Breast epithelium (tissue), 4 donors: ENCODE measurements around the gene CLEC17A. TPM values are rescaled to one million over a fixed set of nuclear protein-coding genes. Genes with fewer than 3 reads are reported as not detected.
A peak's percentile ranks its signal among the peaks of the same experiment; 100 is the strongest.
"Not testable (repeated sequence)": the region's sequence is repeated elsewhere in the genome, so short reads cannot be mapped to it uniquely, and the experiment has no call there.

ENCODE experiments used
- DNase-seq, 2 donors: peaks; one replicate each; pipeline ENCODE4 v3.0.0-alpha.2; 2019; ENCODE audit warnings: low spot score in 2 of 2
- H3K27ac ChIP-seq, 2 donors: fragments of 200-600 bp; sonication (generic) in 1 of 2; one replicate each; pipeline ENCODE4 v1.5.1; 2016 to 2019; ENCODE audit warnings: mild to moderate bottlenecking in 1 of 2
- H3K27me3 ChIP-seq, 2 donors: fragments of 200-600 bp; sonication (generic) in 1 of 2; one replicate each; pipeline versions ENCODE4 v1.5.1 to v1.6.0; 2017 to 2019; ENCODE audit warnings: control low read depth in 1 of 2, mild to moderate bottlenecking in 1 of 2
- H3K36me3 ChIP-seq: fragments of 200-600 bp; one replicate; pipeline ENCODE4 v1.5.1; 2019
- H3K4me1 ChIP-seq, 2 donors: fragments of 200-600 bp; sonication (generic); one replicate each; pipeline ENCODE4 v1.5.1; 2016 to 2019; ENCODE audit warnings: control low read depth in 1 of 2
- H3K4me3 ChIP-seq, 3 donors: fragments of 200-600 bp; sonication (generic); 1 replicate in 2 of 3; 2 replicates in 1 of 3; pipeline ENCODE4 v1.5.1; 2016 to 2019; ENCODE audit warnings: mild to moderate bottlenecking in 3 of 3, moderate library complexity in 2 of 3
- H3K9me3 ChIP-seq, 2 donors: fragments of 200-600 bp; sonication (generic) in 1 of 2; one replicate each; pipeline ENCODE4 v1.5.1; 2016 to 2019; ENCODE audit warnings: control low read depth in 1 of 2
- POLR2A ChIP-seq: fragments of 450-650 bp; IDR thresholded peaks from one replicate; pipeline ENCODE4 v1.6.1; 2016; ENCODE audit warnings: antibody characterized with exemption, mild to moderate bottlenecking, moderate library complexity
- POLR2AphosphoS5 ChIP-seq, 3 donors: sonication (generic); formaldehyde crosslinking; IDR thresholded peaks; one replicate each; pipeline ENCODE4 v1.6.1; 2017; ENCODE audit warnings: antibody characterized with exemption in 3 of 3
- intact Hi-C: fragments of 100-400 bp; cut with DNase I; formaldehyde crosslinking; loops from one replicate; pipeline ENCODE4 v1.15.1; 2023; ENCODE audit warnings: low total_unique reads
- total RNA-seq, 3 donors: library from RNA; depleted of rRNA; stranded (reverse); fragments of >200 nt; gene quantifications; one replicate each; pipeline ENCODE4 v1.1.0, GENCODE V29; 2016
- TF ChIP-seq, protein P1 (sequence below), 3 donors: fragments of 450-650 bp; IDR thresholded peaks; one replicate each; pipeline ENCODE4 v1.5.1; 2016 to 2017; ENCODE audit warnings: antibody characterized with exemption in 3 of 3, mild to moderate bottlenecking in 3 of 3, moderate library complexity in 3 of 3

Gene CLEC17A
- total RNA-seq, 3 donors from 2014 or later, result not detected

DNA sequence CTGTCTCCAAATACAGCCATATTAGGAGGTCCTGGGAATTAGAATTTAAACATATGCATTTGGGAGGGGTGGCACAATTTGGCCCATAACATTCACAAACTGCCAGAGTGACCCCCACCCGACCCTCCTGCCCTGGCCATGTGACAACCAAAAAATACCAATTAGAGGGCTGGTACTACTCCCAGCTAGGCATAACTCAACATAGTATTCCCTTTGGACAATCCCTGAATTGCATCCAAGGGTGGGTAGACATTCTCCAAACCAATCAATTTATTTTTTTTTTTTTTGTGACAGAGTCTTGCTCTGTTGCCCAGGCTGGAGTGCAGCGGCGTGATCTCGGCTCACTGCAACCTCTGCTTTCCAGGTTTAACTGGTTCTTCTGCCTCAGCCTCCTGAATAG lies 29.8 kb downstream of the CLEC17A start:
- Histone ChIP-seq H3K27me3 (no peaks in the 10 kb centered on the region), H3K27ac (no peak overlapping the region), H3K9me3 (no peaks in the 10 kb centered on the region), H3K36me3 (no peaks in the 10 kb centered on the region), H3K4me3 (no peak overlapping the region), H3K4me1 (no peaks in the 10 kb centered on the region)
- DNase-seq, result no peak
- intact Hi-C loops, result no loop called here
- TF ChIP-seq POLR2A (no peak), POLR2AphosphoS5 (IDR thresholded peaks at IDR 0.05) (no peak)
- TF ChIP-seq, protein P1, sequence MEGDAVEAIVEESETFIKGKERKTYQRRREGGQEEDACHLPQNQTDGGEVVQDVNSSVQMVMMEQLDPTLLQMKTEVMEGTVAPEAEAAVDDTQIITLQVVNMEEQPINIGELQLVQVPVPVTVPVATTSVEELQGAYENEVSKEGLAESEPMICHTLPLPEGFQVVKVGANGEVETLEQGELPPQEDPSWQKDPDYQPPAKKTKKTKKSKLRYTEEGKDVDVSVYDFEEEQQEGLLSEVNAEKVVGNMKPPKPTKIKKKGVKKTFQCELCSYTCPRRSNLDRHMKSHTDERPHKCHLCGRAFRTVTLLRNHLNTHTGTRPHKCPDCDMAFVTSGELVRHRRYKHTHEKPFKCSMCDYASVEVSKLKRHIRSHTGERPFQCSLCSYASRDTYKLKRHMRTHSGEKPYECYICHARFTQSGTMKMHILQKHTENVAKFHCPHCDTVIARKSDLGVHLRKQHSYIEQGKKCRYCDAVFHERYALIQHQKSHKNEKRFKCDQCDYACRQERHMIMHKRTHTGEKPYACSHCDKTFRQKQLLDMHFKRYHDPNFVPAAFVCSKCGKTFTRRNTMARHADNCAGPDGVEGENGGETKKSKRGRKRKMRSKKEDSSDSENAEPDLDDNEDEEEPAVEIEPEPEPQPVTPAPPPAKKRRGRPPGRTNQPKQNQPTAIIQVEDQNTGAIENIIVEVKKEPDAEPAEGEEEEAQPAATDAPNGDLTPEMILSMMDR (IDR thresholded peaks at IDR 0.05), result no peak

DNA sequence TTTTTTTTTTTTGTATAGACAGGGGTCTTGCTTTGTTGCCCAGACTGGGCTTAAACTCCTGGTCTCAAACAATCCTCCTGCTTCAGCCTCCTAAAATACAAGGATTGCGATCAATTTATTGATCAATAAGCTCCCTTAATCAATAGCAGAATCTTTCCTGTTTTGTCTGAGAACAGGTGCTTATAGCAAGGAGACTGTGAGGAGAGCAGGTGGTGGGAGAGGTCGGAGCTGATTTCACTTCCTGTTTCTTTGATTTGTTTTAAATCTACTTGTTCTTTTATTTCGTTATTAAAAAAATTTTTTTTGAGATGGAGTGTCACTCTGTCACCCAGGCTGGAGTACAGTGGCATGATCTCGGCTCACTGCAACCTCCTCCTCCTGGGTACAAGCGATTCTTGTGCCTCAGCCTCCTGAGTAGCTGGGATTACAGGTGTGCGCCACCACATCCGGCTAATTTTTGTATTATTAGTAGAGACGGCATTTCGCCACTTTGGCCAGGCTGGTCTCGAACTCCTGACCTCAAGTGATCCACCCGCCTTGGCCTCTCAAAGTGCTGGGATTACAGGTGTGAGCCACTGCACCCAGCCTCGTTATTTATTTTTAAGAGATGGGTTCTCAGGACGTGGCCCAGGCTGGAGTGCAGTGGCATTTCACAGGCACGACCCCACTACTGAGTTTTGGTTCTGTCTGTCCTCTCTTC lies 30.7 kb downstream of the CLEC17A start:
- H3K27ac ChIP-seq, H3K36me3 ChIP-seq, H3K9me3 ChIP-seq, intact Hi-C loops, H3K27me3 ChIP-seq, H3K4me3 ChIP-seq, H3K4me1 ChIP-seq, DNase-seq: not testable (repeated sequence)

DNA sequence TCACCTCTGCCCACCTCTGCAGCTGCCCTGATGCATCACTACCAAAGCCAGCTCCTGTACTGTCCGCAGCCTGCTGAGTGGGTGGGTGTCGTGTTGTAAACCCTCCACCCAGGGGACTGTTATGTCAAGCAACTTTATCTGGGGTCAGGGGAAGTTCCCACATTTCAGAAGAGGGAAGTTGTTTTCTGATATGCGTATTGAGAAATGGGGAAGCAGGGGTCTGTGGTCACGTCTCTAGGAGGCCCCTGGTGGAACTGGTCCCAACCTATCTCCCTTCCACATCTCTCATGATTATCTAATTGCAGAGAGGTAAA lies 31.2 kb downstream of the CLEC17A start:
- no peak for DNase-seq
- H3K9me3 ChIP-seq, result peaks cover 4% of the 10 kb centered on the region in 2 donors
- H3K36me3 ChIP-seq, result no peaks in the 10 kb centered on the region
- H3K4me1 ChIP-seq, result no peaks in the 10 kb centered on the region
- no peak overlapping the region for H3K27ac ChIP-seq
- intact Hi-C loops, result no loop called here
- no peak overlapping the region for H3K4me3 ChIP-seq
- TF ChIP-seq, protein P1 (IDR thresholded peaks at IDR 0.05), result no peak
- TF ChIP-seq POLR2A (no peak), POLR2AphosphoS5 (IDR thresholded peaks at IDR 0.05) (no peak)
- H3K27me3 ChIP-seq, result no peaks in the 10 kb centered on the region

DNA sequence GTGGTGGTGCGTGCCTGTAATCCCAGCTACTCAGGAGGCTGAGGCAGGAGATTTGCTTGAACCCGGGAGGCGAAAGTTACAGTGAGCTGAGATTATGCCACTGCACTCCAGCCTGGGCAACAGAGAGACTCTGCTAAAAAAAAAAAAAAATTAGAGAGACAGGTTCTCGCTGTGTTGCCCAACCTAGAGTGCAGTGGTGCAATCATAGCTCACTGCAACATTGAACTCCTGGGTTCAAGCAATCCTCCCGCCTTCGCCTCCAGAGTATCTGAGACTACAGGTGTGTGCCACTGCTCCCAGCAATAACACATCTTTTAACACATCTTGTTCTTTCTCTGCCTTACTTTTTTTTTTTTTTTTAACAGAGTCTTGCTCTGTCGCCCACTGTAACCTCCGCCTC lies 32.7 kb downstream of the CLEC17A start:
- H3K27ac ChIP-seq, result no peak overlapping the region
- H3K4me1 ChIP-seq, result no peaks in the 10 kb centered on the region
- peak in 1 of 2 donors; percentile 6 for DNase-seq
- no peak overlapping the region for H3K4me3 ChIP-seq
- peaks cover 4 to 14% of the 10 kb centered on the region in 2 donors for H3K9me3 ChIP-seq
- TF ChIP-seq POLR2AphosphoS5 (IDR thresholded peaks at IDR 0.05), result no peak
- TF ChIP-seq POLR2A, result no peak
- TF ChIP-seq, protein P1 (IDR thresholded peaks at IDR 0.05), result no peak
- intact Hi-C loops, result no loop called here
- no peaks in the 10 kb centered on the region for H3K36me3 ChIP-seq
- no peaks in the 10 kb centered on the region for H3K27me3 ChIP-seq

DNA sequence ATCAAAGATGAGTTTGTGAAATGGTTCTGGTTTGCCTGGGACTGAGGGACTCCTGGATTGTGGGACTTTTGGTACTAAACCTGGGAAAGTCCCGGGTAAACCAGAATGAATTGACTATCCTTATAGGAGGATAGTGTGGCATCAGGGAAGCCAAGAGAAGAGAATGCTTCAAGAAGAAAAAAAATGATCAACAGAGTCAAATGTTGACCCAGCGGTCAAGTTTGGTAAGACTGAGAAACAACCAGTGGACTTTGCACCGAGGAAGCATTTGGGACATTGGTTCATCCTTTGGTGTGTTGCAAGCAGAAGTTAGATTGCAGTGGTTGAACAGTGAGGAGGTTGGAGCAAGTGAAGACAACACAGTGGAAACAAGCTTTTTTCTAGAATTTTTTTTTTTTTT lies 33.5 kb downstream of the CLEC17A start:
- intact Hi-C loops, result no loop called here
- H3K27ac ChIP-seq, result no peak overlapping the region

More for the DNA sequence above, 33.5 kb downstream of the CLEC17A start:
- no peak for DNase-seq
- Histone ChIP-seq H3K27me3 (no peaks in the 10 kb centered on the region), H3K36me3 (no peaks in the 10 kb centered on the region), H3K4me3 (no peak overlapping the region), H3K9me3 (peaks cover 4 to 14% of the 10 kb centered on the region in 2 donors), H3K4me1 (no peaks in the 10 kb centered on the region)
- TF ChIP-seq POLR2AphosphoS5 (IDR thresholded peaks at IDR 0.05) (no peak), POLR2A (no peak)
- TF ChIP-seq, protein P1 (IDR thresholded peaks at IDR 0.05), result no peak
